NCI-H1105 treated with DMSO at 0.1 percent for 48 hours (cell line): ENCODE results near the gene WNT5B.
"Not testable (repeated sequence)": the region's sequence is repeated elsewhere in the genome, so short reads cannot be mapped to it uniquely, and the experiment has no call there.

Experiments used
- DNase-seq: peaks from one replicate; lab custom pipeline; 2025; lab: John Stamatoyannopoulos, UW

The WNT5B gene

GRCh38 chr12:1691123-1692007, 62.3 kb downstream of the WNT5B start:
- peak; percentile 65 for DNase-seq

- DNase-seq: no peak
Observed at GRCh38 chr12:1692226-1692625, 63.2 kb downstream of the WNT5B start.

- no peak for DNase-seq
Observed at GRCh38 chr12:1692895-1693610, 64.0 kb downstream of the WNT5B start.

- not testable (repeated sequence) for DNase-seq
Observed at GRCh38 chr12:1695097-1695496, 66.1 kb downstream of the WNT5B start.

- DNase-seq: no peak
Observed at GRCh38 chr12:1695886-1696670, 67.0 kb downstream of the WNT5B start.

- no peak for DNase-seq
Observed at GRCh38 chr12:1696800-1697199, 67.8 kb downstream of the WNT5B start.
